GM23248 (cell line): ENCODE measurements around the gene ANKRD53. TPM values are rescaled to one million over a fixed set of nuclear protein-coding genes. Genes with fewer than 3 reads are reported as not detected.

Experiments
- DNase-seq: peaks from one replicate; pipeline ENCODE4 v3.0.0-alpha.2; 2015
- H2AFZ ChIP-seq: fragments of 200-600 bp; sonication (generic); 2 replicates; pipeline ENCODE4 v1.6.1; 2016; ENCODE audit warnings: antibody characterized with exemption
- H3F3A ChIP-seq: fragments of 200-600 bp; sonication (generic); 2 replicates; pipeline ENCODE4 v1.6.1; 2016; ENCODE audit warnings: mild to moderate bottlenecking, antibody characterized with exemption, mixed run types; ENCODE audit not compliant: insufficient read depth
- H3K27ac ChIP-seq: fragments of 200-600 bp; sonication (generic); 2 replicates; pipeline ENCODE4 v1.5.1; 2016; ENCODE audit warnings: mild to moderate bottlenecking
- H3K27me3 ChIP-seq: fragments of 200-600 bp; sonication (generic); replicated peaks from 2 replicates; pipeline ENCODE4 v1.6.1; 2016; ENCODE audit warnings: mild to moderate bottlenecking; ENCODE audit not compliant: insufficient read depth
- H3K36me3 ChIP-seq: fragments of 200-600 bp; sonication (generic); 2 replicates; pipeline ENCODE4 v1.6.1; 2016; ENCODE audit warnings: low read depth, mild to moderate bottlenecking
- H3K4me1 ChIP-seq: fragments of 200-600 bp; sonication (generic); 2 replicates; pipeline ENCODE4 v1.6.1; 2016; ENCODE audit warnings: mild to moderate bottlenecking; ENCODE audit not compliant: insufficient read depth
- H3K4me2 ChIP-seq: fragments of 200-600 bp; sonication (generic); one replicate; pipeline ENCODE4 v1.6.1; 2016; ENCODE audit warnings: mild to moderate bottlenecking; ENCODE audit not compliant: unreplicated experiment
- H3K4me3 ChIP-seq: fragments of 200-600 bp; sonication (generic); 2 replicates; pipeline ENCODE4 v1.5.1; 2016; ENCODE audit warnings: mild to moderate bottlenecking
- H3K79me2 ChIP-seq: fragments of 200-600 bp; sonication (generic); 2 replicates; pipeline ENCODE4 v1.6.1; 2016; ENCODE audit warnings: mild to moderate bottlenecking; ENCODE audit not compliant: insufficient read depth
- H3K9ac ChIP-seq: fragments of 200-600 bp; sonication (generic); 2 replicates; pipeline ENCODE4 v1.6.1; 2016; ENCODE audit warnings: mild to moderate bottlenecking
- H3K9me2 ChIP-seq: fragments of 200-600 bp; sonication (generic); 2 replicates; pipeline ENCODE4 v1.6.1; 2016; ENCODE audit warnings: mixed run types, mild to moderate bottlenecking, moderate library complexity; ENCODE audit not compliant: insufficient read depth
- H3K9me3 ChIP-seq: fragments of 200-600 bp; sonication (generic); one replicate; pipeline ENCODE4 v1.6.1; 2017; ENCODE audit warnings: low read depth
- H4K20me1 ChIP-seq: fragments of 200-600 bp; sonication (generic); 2 replicates; pipeline ENCODE4 v1.6.0; 2016; ENCODE audit not compliant: insufficient read depth
- EZH2 ChIP-seq: fragments of 200-600 bp; sonication (generic); IDR thresholded peaks from 2 replicates; pipeline ENCODE4 v1.6.1; 2018; ENCODE audit warnings: antibody characterized with exemption, mild to moderate bottlenecking; ENCODE audit not compliant: insufficient read depth, poor library complexity, severe bottlenecking
- EZH2phosphoT487 ChIP-seq: fragments of 200-600 bp; sonication (generic); IDR thresholded peaks from 2 replicates; pipeline ENCODE4 v1.6.1; 2018; ENCODE audit warnings: antibody characterized with exemption, moderate library complexity, mild to moderate bottlenecking, low read depth; ENCODE audit not compliant: insufficient read depth
- WGBS, 2 experiments: methylation state at CpG; one replicate each; pipeline ENCODE4 v1.1.6; 2015 to 2017; ENCODE audit warnings: low lambda C conversion rate in 2 of 2, low coverage in 1 of 2; ENCODE audit errors: missing lambda C conversion rate in 2 of 2; 5-methylcytosine and 5-hydroxymethylcytosine counted together
- in situ Hi-C: fragments of 300-500 bp; cut with MboI; formaldehyde crosslinking; loops from 2 replicates; pipeline ENCODE4 v1.15.0; 2020
- polyA plus RNA-seq: library from polyadenylated mRNA; unstranded; fragments of >200 nt; fragmentation: Nextera tagmentation; extraction: Ambion mirVana; gene quantifications from 2 replicates; pipeline ENCODE4 v1.2.1, GENCODE V29; 2016
- total RNA-seq: library from RNA; depleted of rRNA; stranded (reverse); fragments of >200 nt; shearing (Covaris generic); gene quantifications from 2 replicates; pipeline ENCODE4 v1.2.3, GENCODE V29; 2014

The ANKRD53 gene
- total and polyA plus RNA-seq, 2 experiments from 2014 or later: 1.2 TPM; not detected in 1

DNA sequence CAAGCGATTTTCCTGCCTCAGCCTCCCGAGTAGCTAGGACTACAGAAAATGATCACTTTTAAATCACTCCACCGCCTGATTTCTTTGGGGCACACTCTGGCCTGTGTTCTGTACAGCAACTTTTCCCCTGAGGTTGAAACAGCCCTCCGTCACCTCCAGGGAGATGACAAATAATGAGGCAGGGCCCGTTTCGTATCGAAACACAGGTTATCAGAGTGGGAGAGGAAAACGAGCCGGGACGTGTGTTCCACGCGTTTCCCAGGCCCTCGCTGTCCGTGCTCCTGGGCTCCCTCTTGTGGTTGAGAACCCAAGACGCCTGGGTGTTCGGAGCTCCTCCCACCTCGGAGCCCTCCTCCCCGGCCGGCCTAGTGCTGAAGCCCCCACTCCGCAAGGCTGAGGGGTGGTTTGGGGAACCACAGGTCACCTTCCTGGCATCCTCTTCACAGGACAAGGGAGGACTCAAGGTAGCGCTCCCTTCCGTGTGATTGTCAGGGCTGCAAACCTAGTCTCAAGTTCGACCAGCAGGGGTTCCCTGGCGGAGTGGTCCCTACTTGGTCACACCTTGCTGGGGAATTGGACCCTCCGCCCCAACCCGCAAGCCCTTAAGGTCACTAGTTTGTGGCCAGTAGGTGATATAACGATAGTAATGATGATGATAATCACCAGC is 30.0 kb upstream of the ANKRD53 start:
- Histone ChIP-seq H3K79me2 (no peaks in the 10 kb centered on the region), H3K9ac (peak overlapping the region; percentile 41), H3K4me3 (peak overlapping the region; percentile 64), H3K9me2 (no peaks in the 10 kb centered on the region), H3K4me2 (peak overlapping the region; percentile 89), H3K4me1 (peaks cover 4% of the 10 kb centered on the region; the same call in 1 of the 2 replicates), H3K27ac (no peak overlapping the region), H2AFZ (peak overlapping the region; percentile 93), H3F3A (0 out of 2 replicates have a peak, but pooled peaks cover 5% of the 10 kb centered on the region), H3K27me3 (0 out of 2 replicates have a peak, but pooled peaks cover 10% of the 10 kb centered on the region), H3K36me3 (no peaks in the 10 kb centered on the region), H3K9me3 (no peaks in the 10 kb centered on the region), H4K20me1 (no peaks in the 10 kb centered on the region)
- peak; percentile 86 for DNase-seq
- TF ChIP-seq EZH2phosphoT487 (no peak), EZH2 (no peak)
- 7% methylated on average over 27 of the region's 27 CpGs for WGBS, 2 experiments
- in situ Hi-C loops: loop anchor here (10.0 kb wide), 1 partner anchor 74 kb away; no protein-coding TSS in a partner anchor

DNA sequence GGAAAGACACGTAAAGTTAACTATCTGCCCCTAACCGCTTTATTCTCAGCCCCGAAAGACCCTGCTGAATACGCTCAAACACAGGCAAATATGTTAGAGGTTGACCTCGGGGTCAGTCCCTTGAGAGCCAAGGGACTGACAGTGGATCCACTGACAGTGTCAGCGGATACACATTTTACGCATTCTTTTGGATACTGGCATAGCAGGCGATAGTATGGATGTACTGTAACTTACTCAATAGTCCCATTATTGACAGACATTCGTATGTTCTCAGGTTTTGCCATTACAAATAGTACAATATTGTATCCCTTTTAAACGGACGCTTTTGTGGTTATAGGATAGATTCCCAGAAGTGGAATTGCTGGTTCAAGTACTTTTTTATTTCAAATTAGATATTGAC is 29.3 kb upstream of the ANKRD53 start:
- H3K9me2 ChIP-seq: no peaks in the 10 kb centered on the region
- peak overlapping the region; percentile 93 for H2AFZ ChIP-seq
- no peaks in the 10 kb centered on the region for H3K9me3 ChIP-seq
- H4K20me1 ChIP-seq: no peaks in the 10 kb centered on the region
- 62 to 65% methylated on average over 11 of the region's 11 CpGs for WGBS, 2 experiments
- no peaks in the 10 kb centered on the region for H3K36me3 ChIP-seq
- H3F3A ChIP-seq: 0 out of 2 replicates have a peak, but pooled peaks cover 5% of the 10 kb centered on the region
- TF ChIP-seq EZH2phosphoT487 (no peak), EZH2 (no peak)
- H3K27ac ChIP-seq: no peak overlapping the region
- in situ Hi-C loops: loop anchor here (10.0 kb wide), 1 partner anchor 74 kb away; no protein-coding TSS in a partner anchor
- H3K4me2 ChIP-seq: no peak overlapping the region
- DNase-seq: no peak
- no peak overlapping the region for H3K9ac ChIP-seq
- H3K79me2 ChIP-seq: no peaks in the 10 kb centered on the region
- H3K27me3 ChIP-seq: peaks cover 15% of the 10 kb centered on the region; the same call in 1 of the 2 replicates
- H3K4me3 ChIP-seq: no peak overlapping the region
- peaks cover 4% of the 10 kb centered on the region; the same call in 1 of the 2 replicates for H3K4me1 ChIP-seq

DNA sequence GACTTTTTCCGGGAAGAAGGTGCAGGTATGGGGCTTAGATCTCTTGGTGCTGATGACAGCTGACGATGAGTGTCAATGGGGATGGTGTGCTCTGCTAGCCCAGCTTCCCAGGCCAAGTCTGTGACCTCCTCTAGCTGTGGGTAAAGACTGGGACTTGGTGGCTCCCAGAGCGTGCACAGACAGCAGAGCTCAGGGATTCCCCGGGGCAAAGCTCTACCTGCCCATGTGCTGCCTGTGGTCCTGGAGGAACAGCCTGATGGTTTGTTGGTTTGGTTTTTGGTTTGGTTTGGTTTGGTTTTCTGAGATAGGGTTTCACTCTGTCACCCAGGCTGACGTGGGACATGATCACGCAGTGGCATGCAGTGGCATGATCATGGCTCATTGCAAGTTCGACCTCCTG is 23.5 kb upstream of the ANKRD53 start:
- no peak overlapping the region for H3K27ac ChIP-seq
- in situ Hi-C loops: loop anchor here (25.0 kb wide), 1 partner anchor 643 kb away; the partner anchor contains the start of gene FAM136A
- no peaks in the 10 kb centered on the region for H3K36me3 ChIP-seq
- H3K79me2 ChIP-seq: no peaks in the 10 kb centered on the region
- H3K9me2 ChIP-seq: no peaks in the 10 kb centered on the region
- H3K9me3 ChIP-seq: no peaks in the 10 kb centered on the region
- WGBS, 2 experiments: 82 to 91% methylated on average over 7 of the region's 7 CpGs
- H3K4me1 ChIP-seq: no peaks in the 10 kb centered on the region
- no peak overlapping the region for H3K4me2 ChIP-seq
- no peak overlapping the region for H3K9ac ChIP-seq
- no peak for DNase-seq
- no peak overlapping the region for H3K4me3 ChIP-seq
- no peaks in the 10 kb centered on the region for H3F3A ChIP-seq
- H3K27me3 ChIP-seq: peaks cover 34% of the 10 kb centered on the region; the same call in 1 of the 2 replicates
- no peaks in the 10 kb centered on the region for H4K20me1 ChIP-seq
- TF ChIP-seq EZH2: no peak
- H2AFZ ChIP-seq: no peak overlapping the region

DNA sequence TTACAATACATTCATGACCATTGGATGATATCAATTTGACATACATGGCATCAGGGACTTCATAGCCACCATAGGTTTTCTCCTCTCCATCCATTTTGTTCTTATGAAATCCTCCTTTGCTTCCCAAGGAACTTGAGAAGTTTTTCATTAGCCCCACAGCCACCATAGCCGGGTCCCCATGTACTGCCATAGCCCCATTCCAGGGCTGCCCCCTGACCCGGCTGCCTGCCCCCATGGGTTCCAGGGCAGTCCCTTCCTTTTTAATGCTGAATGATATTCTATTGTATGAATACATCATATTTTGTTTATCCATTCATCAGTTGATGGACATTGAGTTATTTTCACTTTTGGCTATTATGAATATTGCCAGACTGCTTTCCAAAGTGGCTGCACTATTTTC is 22.3 kb upstream of the ANKRD53 start:
- no peaks in the 10 kb centered on the region for H3K9me3 ChIP-seq
- TF ChIP-seq EZH2phosphoT487: no peak
- no peaks in the 10 kb centered on the region for H3K36me3 ChIP-seq
- no peak overlapping the region for H3K27ac ChIP-seq
- DNase-seq: no peak
- no peak overlapping the region for H3K9ac ChIP-seq
- no peak overlapping the region for H2AFZ ChIP-seq
- no peak overlapping the region for H3K4me3 ChIP-seq
- 60 to 73% methylated on average over 2 of the region's 2 CpGs for WGBS, 2 experiments
- H3K79me2 ChIP-seq: no peaks in the 10 kb centered on the region
- H3K4me2 ChIP-seq: no peak overlapping the region
- no peaks in the 10 kb centered on the region for H3K9me2 ChIP-seq
- H3K27me3 ChIP-seq: peaks cover 34% of the 10 kb centered on the region; the same call in 1 of the 2 replicates
- in situ Hi-C loops: loop anchor here (25.0 kb wide), 1 partner anchor 644 kb away; the partner anchor contains the start of gene FAM136A
- H4K20me1 ChIP-seq: no peaks in the 10 kb centered on the region
- no peaks in the 10 kb centered on the region for H3K4me1 ChIP-seq
- no peaks in the 10 kb centered on the region for H3F3A ChIP-seq
